SHP77 (cell line): ENCODE measurements around the gene PPP1CA.

Source experiments
- DNase-seq, 2 experiments: peaks; one replicate each; lab custom pipeline; 2025; lab: John Stamatoyannopoulos, UW

PPP1CA gene

DNA sequence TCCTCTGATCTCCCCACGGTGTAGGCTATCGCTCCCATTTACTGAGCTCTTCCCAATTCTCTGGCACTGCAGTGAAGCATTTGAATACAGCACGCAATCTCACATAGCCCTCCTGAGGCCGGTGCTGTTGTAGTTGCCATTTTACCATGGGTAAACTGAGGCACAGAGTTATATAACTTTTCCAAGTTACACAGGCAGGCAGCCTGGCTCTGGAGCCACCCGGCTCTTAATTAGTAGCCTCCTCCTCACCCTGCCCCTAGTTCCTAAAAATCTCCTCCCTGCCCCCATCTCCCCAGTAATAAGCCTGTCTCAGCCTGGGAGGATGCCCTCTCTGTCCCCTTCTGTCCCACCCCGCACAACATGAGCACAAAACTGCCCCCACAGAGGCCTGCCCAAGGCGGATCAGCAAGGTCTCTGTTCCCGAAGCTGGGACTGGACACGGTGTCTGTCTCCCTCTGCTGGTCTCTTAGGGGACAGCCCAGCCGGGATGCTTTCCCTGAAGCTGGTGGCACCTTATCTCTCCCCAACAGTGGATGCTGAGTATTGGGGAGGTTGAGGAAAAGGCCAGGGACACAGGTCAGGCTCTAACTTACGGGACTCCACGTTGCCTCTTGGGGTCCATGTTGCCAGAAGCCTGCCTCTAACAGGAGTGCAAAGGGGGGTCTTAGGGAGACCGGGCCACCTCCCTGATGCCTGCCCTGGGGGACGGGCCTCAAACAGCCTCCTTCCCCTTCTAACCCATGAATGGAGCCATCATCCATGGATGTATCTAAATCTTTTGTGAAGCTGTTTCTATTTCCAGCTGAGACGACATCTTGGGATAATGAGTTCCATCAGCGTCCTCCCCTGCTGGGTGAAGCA lies 19.2 kb downstream of the PPP1CA start:
- DNase-seq, result peak; percentile 76 to 80

DNA sequence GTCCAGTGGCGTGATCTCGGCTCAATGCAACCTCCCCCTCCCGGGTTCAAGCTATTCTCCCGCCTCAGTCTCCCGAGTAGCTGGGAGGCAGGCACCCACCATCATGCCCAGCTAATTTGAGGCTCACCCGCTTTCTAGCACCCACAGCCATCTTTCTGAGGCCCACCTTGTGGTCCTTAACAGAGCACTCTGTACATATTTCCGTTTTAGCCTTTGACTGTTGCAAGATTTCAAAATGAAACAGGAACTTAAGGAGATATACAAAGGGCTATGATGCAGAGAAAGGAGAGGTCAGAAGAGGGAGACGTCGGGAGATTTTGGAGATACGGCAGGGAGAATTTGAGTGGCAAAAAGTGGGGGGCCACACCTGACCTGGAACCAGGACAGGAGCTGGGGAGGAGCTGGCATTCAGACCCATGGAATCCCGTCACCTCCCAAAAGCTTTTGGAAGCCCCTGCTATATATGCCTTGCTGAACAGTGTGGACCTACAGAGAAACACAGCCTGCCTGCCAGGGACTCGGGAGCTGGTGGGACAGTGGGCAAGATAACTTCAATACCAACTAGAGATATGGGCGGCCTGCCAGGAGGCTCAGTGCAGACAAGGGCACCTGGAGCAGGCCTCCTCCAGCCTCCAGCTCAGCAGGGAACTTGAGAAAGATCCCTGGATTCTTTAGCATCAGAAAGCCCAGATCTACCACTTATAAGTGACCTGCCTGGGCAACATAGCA lies 20.2 kb downstream of the PPP1CA start:
- no peak for DNase-seq

DNA sequence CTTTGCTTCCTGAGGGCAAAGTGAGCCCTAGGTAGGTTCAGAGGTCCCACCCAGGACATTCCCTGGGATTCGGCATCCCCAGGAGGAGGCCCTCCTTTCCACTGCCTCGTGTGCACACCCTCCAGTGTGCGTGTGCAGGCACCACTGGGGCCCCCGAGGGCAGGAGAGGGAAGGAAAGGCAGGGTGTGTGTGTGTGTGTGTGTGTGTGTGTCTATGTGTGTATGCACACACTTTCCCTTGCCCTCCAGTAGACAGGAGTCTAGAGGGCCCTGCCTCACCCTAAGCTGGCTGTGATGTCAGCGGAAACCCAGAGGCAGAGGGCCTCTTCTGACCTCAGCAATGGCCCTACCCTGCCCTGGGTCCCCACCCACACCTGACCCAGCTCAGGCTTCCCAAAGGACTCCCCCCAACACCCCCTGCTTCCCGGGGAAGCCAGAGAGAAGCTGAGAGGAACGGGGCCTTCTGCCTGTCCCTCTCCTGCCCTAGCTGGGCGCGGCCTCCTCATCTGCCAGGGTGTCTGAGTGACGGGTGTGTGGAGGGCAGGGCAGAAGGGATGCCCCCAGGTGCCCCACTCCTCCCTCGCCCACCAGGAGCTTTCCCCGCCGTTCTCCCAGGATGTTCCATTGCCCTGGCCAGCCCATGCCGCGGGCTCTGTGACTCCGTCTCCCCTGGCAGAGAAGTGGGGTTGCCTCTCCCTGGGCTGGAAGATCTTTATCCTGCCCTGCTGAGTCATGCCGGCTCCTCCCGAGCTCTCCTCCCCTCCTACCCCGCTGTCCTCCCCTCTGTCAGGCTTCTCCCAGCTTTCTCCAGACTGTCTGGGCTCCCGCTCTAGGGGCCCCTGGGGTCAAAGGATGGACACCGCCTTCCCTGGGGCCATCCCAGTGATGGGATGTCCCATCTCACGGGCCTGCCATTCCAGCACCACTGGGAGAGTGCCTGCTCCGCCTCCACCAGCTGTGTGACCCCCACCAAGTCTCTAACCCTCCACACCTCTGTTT lies 22.3 kb downstream of the PPP1CA start:
- DNase-seq, result no peak

DNA sequence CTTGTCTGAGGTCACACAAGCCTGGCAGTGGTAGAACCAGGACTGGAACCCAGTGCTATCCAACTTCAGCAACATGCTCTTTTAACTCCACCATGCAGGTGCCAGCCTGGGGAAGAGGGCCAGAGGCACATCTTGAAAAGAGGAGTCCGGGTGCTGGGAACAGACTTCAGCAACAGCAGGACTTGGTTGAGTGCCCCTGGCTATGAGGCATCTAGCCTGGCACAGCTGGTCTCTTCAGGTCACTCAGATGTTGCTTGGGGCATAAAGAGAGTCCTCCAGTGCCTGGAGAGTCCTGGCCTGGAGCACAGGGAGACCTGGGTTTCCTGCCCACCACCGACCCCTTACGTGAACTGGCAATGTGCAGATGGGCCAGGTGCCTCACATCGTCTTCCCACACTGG lies 23.1 kb downstream of the PPP1CA start:
- DNase-seq, result no peak

DNA sequence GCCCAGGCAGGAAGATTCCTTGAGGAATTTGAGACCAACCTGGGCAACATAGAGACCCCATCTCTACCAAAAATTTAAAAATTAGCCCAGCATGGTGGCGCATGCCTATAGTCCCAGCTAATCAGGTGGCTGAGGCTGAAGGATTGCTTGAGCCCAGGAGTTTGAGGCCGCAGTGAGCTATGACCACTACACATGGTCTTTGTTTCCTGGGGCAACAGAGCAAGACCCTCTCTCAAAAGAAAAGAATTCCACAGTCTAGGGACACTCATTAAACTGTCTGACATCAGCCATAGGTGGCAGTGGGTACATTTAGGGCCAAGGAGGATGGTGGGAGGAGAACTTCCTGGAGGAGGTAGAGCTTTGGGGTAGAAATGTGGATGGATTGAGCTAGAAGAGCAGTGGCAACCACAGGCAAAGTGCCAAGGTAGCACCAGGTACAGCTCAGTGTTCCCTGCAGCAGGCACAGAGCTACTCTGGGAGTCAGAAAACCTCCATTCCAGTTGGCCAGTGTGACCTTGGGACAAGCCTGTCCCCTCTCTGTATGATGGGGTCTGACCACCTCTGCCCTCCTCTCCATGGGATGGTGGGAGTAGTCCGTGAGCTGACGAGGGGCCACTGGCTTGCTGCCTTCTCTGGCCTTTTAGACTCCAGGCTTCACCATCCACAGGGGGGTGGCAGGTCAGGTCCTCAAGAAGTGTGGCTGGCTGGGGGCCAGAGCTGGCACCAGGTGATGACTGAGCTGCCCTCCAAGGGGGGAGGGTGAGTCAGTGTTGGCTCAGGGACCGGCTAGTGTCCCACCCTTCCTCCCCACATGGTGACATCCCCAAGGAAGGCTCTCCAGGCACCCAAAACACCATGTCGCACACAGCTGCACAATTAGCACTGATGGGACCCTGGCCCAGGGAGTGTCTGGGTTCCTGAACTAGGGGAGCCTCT lies 24.5 kb downstream of the PPP1CA start:
- DNase-seq, result peak in 1 of 2 experiments; percentile 34

DNA sequence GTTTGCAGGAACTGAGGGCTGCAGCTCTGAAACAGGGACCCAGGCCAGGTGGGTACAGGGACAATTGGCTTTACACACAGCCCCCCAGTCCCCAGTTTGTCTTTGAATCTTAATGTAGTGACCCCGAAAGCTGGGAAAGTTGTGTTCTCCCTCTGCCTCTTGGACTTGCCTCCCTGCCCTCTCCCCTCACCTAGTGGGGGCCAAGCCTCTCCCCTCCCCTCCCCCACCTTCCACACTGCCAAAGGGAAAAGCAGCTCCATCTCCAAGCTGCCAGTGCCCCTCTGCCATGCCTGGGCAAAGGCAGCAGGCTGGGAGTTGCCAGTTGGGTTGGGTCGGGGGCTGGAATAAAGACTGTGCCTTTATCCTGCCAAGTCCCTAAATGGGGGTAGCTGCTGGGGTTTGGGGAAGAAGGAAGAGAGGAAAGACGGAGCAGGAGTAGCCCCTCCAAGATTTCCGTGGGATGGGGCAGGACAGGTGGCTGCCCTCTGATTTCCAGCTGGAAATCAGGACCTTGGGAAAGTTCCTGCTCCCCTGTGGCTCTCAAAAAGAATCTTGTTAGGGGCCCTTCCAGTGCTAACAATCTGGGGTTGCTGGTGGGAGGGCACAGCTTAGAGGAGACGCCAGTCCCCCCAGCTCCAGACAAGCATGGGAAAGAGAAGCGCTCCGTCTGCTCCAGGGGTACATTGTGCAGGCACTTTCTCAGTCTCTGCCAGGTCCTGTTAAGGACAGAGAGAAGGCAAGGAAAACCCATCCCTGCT lies 25.4 kb downstream of the PPP1CA start:
- DNase-seq, result no peak

DNA sequence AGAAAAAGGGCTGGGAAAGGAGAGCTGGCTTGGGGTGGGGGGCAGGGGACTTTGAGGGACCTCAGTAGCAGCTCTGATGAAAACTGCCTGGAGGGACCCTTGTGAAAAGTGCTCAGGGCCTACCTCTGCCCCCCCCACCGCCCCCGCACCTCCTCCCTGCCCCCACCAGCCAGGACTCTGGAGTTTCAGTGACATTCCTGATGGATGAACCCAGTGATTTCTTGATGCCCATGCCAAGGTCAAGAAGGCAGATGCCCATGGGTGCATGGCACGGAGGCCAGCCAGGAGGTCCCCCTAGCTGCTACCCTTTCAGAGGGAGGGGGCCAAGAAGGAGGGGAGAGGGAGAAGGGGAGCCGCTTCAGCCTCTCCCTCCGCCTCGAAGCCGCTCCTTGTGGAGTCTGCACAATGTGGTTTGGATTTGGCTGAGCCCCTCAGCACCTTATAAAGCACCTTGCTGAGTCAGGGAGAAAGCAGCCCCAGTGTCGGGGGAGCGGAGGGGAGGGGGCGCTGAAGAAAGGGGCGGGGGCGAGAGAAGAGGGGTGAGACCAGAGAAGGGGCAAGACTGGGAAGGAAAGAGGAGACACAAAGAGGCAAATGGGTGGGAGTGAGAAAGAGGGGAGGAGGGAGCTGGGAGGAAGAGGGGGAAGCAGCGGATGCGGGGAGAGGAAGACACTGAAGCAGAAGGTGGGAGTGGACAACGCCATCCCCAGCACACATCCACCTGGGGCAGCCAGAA lies 26.2 kb downstream of the PPP1CA start:
- DNase-seq, result no peak

DNA sequence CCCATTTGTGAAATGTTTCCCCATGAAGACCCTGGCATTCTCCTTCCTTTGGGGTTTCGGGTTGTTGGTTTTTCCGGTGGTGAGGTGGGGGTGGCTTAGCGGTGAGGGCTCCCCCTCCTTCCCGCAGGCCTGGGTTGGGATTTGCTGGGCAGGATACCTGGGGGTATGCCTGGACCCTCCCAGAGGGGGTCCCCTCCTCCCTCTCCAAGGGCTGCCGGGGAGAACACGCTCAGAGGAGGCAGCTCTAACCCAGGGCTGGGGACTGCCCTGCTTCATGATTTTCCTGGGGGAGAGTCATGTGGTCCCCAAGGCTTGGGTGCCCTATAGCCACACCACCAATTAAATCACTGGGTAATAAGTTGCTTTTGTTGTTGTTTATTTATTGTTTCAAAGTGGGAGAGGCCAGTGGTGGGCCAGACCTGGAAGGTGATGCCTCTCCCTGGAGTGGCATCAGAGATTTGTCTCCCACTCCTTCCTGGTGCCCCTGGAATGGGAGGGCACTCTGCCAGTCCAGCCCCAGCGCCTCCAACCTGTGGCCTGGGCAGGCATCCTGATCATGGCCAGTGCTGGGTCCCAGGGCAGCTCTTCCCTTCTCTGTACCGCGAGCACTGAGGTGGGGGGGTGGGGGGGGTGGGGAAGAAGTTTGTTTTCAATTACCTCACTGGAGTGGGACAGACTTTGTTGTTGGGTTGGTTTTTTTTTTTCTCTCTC lies 26.9 kb downstream of the PPP1CA start:
- no peak for DNase-seq

DNA sequence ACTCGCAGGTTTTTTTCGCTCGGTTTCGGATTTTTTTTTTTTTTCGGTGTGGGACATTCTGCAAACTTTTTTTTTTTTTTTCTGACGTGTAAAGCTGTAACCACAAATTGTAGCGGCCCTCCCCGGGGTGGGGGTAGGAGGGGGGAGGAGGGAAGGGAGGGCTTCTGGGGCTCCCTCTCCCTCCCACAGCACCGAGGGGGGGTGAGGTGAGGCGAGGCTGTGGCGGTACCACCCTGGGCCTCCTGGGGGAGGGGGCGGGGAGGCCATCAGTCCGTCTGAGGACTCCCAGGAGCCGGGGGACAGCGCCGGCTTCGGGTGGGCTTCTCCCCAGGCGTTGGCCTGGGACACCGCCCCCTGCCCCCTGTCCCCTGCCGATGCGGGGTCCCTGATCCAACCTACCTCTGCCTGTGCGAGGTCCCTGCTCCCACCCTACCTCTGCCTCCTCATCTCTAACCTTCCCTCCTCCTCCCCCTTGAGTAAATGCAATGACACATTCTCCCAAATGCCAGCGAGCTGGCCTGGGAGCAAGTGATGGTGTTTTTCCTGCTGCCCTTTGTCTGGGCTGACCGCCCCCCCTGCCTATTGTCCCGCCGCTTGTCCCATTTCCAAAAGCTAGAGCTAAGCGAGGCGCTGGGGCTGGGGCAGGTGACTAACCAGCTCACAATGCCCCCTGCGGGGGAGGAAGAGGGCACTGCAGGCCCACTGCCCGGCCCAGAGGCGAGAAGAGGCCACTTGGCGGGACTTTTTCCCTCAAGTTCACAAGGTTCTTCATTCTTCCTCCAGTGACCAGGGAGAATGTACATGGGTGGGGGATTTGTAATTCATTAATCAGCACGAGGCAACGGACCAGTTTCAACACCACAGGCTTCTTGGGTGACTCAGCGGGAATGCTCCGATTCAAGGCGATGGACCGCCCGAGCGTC lies 27.7 kb downstream of the PPP1CA start:
- DNase-seq, result peak; percentile 57 to 70

DNA sequence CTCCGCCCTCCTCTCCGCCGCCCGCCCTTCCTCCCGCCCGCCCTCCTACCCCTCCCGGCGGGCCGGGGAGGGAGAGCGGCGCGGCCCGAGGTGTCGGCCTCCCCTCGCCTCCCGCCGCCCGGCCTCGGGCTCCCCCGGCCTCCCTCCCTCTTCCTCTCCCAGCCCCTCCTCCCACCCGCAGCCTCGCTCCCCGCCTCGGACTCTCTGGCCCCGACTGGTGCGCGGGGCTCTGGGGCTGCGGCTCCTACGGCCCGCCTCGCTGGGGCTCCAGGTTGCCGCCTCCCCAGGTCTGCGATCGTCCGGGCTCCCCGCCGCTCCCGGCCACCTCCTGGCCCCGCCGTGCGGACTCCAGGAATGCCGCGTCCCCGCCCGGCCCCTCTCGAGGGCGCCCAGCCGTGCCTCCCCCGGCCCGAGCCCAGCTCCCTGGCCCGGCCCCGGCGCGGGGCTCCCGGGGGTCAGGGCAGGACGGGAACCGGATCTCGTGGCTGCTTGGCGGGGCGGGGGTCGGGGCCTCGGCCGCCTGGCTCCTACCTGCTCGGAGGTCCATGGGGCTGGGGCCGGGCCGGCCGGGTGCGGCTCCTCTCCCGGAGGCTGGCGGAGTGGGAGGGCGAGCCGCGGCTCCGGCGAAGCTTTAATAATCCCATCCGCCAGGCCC lies 28.5 kb downstream of the PPP1CA start, which contains the start of gene CLCF1:
TSS of gene CLCF1 (minus strand) at position 606 of the 655 bp plus-strand sequence. CDS start at position 547, 59 bp downstream.
- peak; percentile 36 to 59 for DNase-seq

DNA sequence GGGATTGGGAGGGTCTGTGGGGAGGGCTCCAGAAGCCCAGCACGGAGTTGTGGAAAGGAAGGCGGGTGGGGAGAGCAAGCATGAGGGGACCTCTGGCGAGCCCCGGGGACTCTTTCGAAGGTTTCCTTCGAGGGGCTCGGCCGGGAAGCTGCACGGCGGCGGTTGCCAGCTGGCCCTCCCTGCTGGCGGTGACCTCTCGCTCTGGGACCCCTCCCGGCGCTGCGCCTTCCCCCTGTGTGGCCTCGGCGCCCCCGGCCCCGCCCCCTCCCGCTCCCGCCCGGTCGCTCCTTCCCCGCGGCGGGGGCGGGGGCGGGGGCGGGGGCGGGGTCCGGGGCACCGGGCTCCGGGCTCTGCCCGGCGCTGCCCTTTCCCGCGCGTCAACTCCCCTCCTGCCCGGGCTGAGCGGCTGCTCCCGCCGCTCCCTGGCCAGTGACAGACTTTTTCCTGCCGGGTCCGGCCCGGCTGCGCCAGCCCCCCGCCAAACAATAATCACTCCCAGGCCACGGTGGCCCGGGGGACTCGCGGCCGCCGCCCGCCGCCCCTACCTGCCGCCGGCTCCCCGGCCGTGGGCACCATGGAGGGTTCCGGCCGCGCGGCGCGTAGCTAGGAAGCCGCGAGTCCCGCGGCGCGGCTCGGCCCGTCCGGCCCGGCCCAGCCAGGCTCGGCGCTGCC lies 29.2 kb downstream of the PPP1CA start:
- DNase-seq, result no peak

DNA sequence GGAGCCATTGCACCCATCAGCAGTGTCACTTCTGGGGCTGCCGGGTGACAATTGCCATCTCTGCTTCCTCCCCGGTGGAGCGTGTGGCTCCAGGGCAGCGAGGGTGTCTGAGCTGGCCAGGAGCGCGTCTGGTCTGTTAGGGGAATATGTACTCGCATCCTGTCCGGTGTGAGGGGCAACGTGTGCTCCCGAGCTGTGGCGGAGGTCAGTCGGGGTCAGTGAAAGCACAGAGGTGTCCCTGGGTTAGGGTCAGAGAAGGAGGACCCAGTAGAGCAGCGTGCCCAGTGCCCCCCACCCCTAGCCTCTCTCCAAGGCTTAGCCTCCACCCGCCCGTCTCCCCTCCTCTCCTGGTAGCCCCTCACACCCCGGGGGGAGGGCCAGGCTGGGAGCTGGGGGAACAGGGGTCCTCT lies 29.7 kb downstream of the PPP1CA start:
- no peak for DNase-seq

DNA sequence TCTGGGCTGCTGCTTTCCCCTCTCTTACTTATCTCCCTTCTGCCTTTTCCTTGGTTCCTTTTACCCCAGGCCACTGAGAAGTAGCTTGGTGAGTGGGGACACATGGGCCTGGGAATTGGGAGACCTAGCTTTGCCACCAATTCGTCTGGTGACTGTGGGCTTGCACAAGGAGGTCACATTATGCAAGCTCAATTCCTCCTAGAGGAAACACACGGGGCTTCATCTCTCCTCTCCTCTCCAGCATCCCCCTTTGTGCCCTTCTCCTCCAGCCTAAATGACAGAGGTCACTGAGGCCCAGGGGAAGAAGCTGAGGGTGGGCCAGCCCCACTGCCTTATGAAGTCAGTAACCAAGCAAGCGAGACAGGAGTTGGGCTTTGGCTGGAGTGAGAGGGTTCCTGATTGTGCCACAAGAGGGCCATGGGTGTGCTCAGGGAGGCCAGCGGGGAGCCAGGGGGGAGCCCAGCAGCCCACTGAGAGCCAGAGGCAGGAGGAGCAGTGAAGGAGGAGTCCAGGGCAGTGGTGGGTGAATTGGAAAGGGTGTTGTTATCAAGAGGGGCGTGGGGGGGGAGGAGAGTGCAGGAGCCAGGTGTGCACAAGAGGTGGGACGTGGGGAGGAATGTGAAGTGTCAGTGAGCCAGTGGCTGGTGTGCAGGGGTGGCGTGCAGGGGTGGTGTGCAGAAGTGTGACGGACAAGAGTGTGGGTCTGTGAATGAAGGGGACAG lies 30.3 kb downstream of the PPP1CA start:
- DNase-seq, result peak; percentile 40 to 42

DNA sequence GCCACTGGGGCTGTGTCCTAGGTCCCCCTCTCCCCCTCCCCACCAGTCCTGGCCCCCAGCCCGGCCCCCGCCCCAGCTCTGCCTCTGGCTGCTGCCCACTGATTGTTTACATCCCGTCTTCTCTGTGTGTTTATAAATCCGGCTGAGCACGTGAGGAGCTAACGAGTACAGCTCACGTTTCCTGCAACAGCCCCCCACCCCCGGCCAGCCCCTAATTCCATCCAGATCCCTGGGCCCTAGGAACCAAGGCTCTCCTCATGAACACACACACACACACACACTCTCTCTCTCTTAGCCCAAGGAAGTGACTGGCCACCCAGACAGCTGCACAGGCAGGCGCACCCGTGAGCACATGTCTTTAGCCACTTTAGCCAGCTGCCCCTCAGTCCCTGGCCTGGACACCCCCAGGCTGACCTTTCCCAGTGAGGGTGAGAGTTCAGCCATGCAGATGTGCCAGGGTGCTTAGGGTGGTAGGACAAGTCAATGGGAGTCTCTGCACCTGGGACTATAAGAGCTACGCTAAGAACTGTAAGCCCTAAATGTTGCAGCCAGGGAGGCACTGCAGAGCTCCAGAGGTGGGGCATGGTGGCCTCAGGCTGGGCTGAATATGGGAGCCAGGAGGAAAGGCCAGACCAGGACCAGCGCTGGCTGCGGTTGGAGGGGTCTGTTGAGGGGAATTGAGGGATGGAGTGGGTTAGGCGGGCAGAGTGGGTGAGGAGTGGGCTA lies 31.1 kb downstream of the PPP1CA start:
- no peak for DNase-seq

DNA sequence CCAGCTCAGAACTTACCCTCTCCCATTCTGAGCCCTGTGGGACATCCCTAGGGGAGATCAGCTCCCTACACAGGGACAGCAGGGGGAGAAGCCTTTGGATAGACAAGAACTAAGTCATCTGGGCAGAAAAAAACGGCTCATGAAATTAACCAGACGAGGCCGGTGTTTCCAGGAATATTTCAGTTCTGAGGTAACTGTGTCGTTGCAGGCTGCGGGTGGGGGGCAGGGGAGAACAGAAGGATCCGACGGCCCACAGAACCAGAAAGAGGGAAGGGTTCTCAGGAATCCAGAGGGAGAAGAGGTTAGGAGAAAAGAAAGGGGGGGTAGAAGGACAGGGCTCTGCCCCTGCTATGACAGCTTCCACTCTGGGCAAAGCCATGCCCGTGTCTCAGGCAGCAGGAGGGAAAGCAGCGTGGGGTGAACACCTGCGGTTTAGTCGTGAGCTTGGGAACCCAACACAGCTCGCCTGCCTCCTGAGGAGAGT lies 31.8 kb downstream of the PPP1CA start:
- no peak for DNase-seq
